SIG-M5 (cell line): ENCODE measurements around the gene C11orf86.
"Not testable (repeated sequence)": the region's sequence is repeated elsewhere in the genome, so short reads cannot be mapped to it uniquely, and the experiment has no call there.

Experiments
- DNase-seq: peaks from one replicate; lab custom pipeline; 2025; lab: John Stamatoyannopoulos, UW

The C11orf86 gene, protein sequence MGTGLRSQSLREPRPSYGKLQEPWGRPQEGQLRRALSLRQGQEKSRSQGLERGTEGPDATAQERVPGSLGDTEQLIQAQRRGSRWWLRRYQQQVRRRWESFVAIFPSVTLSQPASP

DNA sequence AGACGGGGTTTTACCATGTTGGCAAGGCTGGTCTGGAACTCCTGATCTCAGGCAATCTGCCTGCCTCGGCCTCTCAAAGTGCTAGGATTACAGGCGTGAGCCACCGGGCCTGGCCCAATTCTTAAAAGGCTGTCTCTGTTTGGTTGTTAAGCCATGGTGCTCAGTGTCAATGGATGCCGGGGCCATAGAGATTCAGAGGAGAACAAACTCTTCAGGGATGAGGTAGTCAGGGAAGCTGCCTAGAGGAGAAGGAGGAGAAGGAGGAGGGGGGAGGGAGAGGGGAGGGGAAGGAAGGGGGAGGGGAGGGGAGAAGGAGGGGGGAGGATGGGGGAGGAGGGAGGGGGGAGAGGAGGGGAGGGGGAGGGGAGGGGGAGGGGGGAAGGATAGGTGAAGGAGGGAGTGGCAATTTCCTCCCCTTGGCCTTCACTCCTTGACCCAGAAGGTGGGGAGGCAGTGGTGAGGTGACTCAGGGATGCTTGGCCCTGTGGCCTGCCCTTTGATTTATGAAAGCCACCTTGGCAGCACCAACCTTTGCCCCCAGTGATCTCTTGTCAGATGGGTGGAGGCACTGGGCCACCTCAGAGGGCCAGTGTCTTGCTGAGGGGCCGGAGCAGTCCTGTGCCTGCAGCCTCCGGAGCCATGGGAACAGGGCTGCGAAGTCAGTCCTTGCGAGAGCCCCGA, at the start of gene C11orf86:
Gene C11orf86, plus strand, starts transcription at position 581 of the 681 bp plus-strand sequence. Its CDS starts 59 bp downstream, at position 640.
- DNase-seq, result no peak

DNA sequence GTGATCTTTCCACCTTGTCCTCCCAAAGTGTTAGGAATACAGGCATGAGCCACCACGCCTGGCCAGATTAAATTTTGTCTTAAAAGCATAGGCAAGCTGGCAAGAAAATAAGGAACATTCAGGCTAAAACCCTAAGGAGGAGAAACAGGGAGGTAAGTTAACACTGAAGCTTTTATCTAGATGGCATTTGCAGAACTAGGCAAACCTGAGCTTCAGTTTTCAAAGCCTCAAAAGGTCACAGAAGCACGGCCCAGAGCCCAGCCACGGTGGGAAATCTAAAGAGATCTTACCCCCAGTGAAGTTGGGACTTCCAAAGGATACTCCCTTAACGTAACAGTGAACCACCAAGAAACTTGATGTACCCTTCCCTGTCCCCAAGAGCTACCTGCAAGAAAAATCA, 45.4 kb upstream of the C11orf86 start:
- DNase-seq, result no peak

DNA sequence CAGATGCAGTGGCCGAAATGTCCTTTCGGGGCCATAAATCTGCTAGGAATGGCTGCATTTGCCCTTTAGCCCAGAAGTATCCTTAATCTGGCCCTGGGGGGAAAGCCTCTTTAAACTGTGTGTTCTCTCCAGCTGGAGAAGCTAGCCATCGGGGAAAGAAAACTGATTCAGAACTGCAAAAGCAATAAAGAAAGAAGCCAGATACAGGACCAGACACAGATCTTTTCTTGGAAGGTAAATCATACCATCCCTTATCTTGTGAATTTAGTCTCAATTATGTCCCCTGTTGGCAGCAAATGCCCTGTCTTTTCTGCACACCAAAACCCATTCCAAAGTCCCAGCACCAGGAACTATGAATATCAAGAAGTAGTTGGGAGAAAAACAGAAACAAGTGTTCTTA, 42.6 kb upstream of the C11orf86 start:
- no peak for DNase-seq

DNA sequence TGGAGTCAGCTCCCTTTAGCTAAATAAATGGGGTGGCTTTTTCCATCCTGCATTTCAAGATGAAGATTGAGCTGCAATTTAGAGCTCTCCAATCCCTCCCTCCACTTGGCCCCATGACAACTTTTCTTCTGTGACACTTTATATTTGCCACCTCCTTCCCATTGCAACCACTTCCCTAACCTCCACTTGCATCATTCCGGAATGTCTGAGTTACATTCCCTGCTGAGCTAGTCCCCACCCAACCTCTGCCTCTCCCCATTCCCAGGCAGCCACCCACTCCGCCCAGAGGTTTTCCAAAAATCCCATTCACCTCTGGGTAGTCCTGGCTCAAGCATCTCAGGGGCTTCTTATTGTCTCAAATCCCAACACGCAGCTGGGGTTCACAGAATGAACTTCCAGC, 41.6 kb upstream of the C11orf86 start:
- DNase-seq, result no peak

DNA sequence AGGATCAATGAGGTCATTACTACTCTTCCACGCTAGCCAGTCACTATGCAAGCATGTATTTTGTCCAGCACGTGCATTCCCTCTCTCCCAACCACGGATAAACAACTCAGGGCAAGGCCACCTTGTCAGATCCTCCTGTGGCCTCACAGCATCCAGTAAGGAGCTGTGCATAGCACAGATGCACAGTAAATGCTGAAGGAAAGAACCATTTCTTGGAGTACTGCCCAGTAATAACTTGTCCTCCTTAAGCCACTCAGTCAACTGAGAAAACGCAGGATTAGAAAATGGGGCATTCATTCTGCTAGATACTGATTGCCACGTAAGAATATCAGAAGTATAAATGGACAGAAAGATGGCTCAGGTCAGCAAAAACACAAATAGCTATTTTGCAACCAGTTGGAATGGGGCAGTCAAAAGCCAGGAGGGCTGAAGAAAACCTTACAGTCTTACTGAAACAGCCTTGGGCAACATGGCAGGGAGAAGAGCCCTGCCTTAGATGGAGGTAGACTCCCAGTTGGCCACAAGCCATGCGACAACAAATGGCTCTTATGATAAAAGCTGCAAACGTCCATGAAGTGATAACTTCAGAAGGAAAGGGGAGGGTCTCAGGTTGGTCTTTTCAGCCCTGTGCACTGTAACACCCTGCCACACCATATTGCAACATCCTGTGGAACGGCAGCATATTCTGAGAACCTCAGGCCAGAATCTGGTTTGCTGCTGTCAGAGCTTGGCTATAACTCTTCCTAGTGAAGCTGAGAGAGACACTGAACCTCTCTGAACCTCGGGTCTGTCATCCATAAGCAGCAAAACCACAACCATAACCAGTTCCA, 39.9 kb upstream of the C11orf86 start:
- DNase-seq, result no peak

DNA sequence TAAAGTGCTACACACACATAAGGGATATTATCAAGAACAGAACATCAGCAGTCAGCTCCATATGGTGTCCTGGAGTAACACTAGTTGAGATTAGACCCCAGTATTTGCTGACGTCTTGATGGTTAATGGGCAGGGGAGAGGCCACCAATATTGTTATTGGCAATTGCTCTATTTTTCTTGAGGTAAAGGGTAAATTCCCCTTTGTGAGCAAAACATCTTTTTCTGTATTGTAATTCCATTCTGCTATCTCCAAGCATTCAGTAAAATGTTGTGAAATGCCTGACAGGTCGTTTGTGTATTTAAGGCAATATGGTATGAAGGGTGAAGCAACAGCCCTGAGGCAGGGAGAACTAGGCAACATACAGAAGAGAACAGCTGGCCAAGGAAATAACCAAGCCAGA, 38.8 kb upstream of the C11orf86 start:
- no peak for DNase-seq

DNA sequence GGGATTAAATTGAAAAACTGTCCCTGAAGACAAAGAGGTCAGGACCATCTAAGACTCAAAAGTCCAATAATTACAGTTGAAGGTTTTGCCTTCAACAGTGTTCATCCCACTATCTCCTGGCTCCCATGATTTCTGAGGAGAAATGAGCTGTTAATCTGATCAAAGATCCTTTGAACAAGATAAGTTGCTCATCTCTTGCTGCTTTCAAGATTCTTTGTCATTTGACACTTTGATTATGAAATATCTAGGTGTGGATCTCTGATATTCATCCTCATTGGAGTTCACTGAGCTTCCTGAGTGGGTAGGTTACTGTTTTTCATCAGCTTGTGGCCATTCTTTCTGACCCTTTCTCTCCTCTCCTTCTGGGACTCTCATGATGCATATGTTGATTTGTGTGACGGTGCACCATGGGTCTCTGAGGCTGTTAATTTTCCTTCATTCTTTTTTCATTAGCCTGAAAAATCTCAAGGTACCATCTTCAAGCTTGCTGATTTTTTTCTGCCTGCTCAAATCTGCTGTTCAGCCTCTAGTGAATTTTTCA, 37.8 kb upstream of the C11orf86 start:
- no peak for DNase-seq

DNA sequence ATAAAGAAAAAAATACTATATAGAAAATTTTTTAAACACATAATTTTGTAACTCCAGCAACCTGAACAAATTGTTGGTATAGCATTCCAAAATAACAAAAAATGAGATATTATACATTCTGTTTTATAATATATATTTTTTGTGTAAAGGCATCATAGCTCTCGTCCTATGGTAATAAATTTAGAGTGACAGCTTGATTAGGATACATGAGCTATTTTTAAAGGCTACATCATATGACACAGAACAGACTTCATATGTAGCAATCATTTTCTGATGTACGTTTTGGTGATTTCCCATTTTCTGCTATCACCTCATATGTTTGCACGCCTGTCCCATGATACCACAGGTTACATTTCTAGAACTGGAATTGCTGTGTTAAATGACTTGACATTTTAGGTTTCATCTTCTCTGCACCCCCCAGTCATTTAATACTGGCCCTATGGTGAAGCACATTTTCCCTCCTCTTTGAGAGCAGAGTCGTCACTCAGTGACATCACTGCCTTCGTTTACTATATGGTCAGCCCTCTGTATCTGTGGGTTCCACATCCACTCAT, 36.4 kb upstream of the C11orf86 start:
- no peak for DNase-seq

DNA sequence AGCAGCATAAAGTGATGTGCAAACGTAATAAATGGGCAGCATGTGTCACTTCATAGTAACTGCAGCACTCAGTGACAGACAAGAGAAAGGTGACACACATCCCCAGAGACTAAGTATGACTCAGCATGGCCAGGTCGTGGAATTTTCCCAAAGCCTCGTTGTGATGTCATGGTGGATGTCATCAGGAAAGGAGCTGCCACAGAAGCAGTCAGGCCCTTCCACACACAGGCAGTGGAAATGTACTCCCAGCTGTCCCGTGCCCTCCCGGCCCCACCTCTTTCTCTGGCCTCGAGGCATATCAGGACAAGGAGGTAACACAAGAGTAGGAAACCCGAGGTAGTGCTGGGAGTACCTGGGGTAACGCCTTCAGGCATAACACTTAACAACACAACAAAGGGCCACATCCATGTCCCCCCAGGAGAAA, 25.0 kb upstream of the C11orf86 start:
- no peak for DNase-seq

DNA sequence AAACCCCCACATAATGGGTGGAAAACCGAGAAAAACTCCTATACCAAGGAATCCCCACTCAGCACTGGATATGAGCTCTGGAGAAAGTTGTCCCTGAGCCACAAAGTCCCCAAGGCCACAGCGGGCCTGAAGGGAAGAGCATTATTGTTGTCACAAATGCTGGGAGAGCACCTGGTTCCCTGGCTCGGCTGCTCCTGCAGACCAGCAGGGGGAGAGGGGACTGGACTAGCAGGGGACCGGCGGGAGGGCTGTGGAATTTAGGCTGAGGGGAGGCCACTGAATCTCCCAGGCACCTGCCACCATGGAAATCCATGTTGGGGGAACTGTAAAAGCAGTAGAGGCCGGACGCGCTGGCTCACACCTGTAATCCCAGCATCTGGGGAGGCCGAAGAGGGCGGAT, 24.0 kb upstream of the C11orf86 start:
- no peak for DNase-seq

DNA sequence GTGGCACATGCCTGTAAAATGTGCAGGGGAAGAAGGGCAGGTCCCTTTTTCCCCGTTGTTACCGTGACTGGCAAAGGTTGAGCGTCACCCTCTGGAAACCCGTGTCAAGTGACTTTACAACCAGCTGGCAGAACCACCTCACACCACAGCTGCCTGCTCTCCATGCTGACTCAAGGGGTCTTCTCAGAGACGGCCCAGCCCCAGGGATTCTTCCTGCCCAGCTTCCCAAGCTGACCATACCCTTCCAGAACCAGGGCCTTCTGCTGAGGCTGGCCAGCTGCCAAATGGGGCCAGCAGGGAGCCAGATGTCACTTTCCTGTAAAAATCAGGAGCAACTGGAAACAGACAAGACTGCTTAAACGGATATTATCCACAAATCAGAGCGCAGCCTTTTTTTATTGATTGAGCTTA, 23.2 kb upstream of the C11orf86 start:
- no peak for DNase-seq

DNA sequence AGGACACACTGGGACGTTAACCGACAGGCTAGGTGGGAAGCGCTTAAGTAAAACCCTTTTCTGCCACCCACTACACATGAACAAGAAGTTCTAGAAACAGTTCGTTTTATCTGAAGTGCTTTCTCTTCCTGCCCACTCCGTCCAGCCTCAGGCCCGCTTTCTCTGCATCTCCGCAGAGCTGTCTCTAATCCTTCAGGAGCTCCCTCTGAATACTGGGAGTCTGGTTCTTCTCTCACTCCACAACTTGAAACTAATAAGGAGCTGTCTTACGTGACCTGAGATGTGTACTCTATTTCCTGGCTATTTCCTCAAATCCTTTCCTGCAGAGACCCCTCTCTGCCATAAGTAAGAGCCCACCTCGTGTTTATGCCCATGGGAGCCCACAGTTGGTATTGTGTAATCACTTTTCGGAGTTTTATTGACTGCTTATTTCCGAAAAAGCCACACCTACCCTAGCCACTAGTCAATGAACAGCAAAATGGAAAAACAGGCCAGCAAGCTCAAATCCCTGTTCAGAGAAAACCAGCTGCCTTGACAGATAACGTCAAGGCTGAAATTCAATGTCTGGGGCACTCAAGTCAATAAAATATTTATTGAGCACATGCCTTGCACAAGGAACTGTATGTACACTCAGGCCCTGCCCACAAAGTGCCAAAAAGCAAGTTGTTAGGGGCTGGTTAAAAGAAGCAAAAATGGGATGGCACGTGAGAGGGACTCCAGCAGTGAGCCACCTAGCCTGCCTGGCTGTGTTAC, 21.8 kb upstream of the C11orf86 start:
- no peak for DNase-seq

DNA sequence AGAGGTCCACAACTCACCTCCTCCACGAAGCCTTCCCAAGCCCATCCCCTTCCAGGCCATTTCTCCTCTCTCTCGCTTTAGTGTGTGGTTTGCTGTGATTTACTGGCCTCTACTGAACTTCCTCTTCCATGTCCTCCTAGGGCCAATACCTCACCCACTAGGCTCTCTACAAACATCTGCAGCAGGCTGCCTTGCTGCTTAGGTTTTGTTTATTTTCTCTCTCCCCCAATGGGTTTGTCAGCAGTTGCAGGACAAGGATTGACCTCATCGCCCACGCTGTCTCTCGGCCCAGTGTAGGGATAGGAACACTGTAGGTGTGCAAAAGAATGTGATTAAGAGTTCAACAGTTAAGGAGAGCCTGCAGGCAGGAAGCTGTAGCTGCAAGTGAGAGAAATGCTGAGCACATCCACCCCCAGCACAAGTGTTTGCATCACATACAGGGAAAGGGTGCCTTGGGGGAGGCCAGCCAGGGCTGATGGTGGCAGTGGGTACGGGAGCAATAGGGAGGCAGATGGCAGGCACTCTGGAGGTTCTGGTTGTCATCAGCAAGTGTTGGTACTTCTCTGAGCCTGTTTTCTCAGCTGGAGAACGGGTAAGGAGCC, 18.3 kb upstream of the C11orf86 start:
- no peak for DNase-seq

DNA sequence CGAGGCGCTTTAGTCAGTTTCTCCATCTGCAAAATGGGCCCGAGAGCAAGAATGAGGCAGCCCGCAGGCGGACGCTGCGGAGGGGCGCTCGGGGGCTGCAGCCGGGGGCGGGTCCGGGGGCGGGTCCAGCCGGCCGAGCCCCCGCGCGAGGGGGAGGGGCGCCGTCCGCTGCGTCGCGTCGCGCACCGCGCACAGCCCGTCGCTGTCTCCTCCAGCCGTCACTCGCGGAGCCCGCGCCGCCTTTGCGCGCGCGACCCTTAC, 17.2 kb upstream of the C11orf86 start:
- DNase-seq, result no peak

DNA sequence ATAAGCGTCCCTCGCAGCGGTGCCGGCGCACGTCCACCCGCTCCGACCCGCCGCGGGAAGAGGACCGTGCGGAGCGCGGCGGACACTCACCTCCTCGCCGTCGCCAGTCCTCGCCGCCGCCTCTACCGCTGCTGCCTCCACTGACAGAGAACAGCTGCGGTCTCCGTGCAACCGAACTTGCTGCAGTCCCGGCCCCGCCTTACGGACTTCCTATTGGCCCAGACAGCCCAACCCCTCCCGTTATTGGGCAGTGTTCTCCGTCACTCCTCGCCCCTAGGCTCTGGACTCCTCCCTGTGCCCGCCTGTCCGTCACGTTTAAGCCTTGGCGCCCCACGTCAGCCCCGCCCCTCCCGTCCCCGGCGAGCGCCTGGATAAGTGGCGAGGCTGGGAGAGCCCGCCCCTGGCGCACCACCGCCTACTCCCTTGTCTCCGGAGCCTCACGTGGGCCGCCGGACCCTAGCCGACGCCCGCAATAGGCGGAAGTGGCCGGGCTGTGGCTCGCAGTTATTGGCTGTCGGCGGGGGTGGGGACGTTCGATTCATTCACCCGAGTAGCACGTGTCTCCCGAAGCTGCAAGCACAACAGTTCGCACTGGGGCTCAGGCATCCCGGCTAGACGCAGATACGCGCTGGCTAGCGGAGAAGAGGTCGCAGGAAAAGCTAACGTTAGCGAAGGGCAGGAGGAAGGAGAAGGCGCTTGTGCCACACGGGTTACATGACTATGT, 16.7 kb upstream of the C11orf86 start, which contains the start of gene PC:
Gene PC, minus strand, starts transcription at position 152 of the 724 bp plus-strand sequence. CDS start 86,224 bp downstream, outside the sequence.
- peak; percentile 86 for DNase-seq

DNA sequence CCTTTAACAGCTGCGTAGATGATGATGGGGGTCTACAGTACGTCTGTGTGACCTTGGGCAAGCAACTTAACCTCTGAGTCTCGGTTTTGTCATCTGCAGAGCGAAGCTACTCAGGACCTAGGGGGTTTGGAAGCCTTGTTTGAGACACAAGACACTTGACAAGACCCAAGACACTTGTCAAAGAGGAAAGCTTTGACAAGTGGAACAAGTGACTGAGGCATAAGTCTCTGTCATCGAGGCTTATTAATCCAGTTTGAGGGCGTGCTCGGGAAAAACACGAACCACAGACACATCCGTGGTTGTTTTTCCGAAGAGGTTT, 16.2 kb upstream of the C11orf86 start:
- no peak for DNase-seq

DNA sequence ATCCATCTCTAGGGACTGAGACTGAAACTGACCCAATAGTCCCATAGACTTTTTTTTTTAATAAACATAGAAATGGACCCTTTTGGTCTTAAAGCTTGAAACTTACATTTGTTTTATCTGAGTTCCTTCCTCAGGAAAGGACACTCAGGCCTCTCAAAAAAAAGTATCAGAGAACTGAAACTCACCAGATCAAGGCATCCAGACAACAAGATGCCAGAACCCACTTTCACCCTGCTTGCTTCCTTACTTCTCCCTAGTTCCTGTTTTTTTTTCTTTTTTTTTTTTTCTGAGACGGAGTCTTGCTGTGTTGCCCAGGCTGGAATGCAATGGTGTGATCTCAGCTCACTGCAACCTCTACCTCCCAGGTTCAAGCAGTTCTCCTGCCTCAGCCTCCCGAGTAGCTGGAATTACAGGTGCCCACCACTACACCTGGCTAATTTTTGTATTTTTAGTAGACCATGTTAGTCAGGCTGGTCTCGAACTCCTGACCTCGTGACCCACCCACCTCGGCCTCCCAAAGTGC, 13.4 kb upstream of the C11orf86 start:
- not testable (repeated sequence) for DNase-seq

DNA sequence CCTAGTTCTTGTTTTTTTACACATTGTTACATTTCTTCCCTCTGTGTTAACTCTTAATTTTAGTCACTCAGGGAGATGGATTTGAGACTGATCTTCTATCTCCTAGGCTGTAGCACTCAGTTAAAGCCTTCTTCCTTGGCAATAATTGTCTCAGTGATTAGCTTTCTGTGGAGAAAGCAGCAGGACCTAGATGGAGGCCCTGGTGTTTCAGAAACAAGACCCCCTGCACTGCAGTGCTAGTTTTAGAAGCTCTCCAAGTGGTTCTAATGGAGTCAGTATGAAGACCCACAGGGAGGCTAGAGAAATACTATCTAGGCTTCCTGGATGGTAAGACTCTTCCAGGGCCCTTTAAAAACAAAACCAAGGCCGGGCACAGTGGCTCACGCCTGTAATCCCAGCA, 12.9 kb upstream of the C11orf86 start:
- DNase-seq, result no peak

DNA sequence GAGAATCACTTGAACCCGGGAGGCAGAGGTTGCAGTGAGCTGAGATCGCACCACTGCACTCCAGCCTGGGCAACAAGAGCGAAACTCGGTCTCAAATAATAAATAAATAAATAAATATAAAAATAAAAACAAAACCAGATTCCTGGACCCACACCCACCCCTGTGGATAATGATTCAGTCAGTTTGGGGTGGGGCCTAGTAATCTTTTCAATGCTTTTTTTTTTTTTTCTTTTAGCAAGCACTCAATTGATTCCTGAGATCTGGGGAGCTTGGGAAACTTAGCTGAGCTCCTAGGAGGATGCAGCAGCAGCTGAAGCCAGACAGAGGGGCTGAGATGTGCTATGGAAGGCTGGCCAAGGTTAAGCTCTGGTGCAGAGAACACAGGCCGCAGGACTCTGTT, 12.3 kb upstream of the C11orf86 start:
- no peak for DNase-seq

DNA sequence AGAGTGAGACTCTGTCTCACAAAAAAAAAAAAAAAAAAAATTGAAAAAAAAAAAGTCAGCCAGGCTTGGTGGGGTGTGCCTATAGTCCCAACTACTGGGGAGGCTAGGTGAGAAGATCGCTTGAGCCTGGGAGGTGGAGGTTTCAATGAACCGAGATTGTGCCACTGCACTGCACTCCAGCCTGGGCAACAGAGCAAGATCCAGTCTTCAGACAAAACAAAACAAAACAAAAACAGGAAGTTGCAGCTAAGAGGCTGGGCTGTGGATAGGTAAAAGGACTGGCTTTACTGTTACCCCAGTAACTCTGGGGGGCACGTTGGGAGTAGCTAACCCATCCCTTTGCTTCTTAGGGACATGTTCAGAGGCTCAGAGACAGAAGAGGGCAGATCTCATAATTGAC, 10.6 kb upstream of the C11orf86 start:
- no peak for DNase-seq

DNA sequence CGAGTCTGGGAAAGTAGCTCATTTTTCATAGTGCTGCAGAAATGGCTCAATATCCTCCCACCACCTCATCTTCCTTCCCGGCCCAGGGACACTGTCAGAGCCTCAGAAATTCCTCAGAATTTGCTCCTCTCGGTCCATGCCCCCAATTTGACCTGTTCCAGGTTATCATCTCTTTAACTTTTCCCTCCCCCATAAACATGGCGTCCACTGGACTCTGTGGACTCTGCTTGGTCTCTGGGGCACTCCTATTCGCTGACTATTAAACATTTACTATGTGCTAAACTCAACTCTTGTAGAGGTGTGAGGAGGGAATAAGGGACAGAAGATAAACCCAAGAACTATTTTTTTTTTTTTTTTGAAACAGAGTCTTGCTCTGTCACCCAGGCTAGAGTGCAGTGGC, 8.8 kb upstream of the C11orf86 start:
- no peak for DNase-seq
